ENCODE data around the gene VAMP2. TPM values are rescaled to one million over a fixed set of nuclear protein-coding genes. Genes with fewer than 3 reads are reported as not detected.

VAMP2 gene
- polyA plus RNA-seq, 2 of the 4 experiments (the other 2 are of a cell fraction) = 19.2 to 21.7 TPM

DNA sequence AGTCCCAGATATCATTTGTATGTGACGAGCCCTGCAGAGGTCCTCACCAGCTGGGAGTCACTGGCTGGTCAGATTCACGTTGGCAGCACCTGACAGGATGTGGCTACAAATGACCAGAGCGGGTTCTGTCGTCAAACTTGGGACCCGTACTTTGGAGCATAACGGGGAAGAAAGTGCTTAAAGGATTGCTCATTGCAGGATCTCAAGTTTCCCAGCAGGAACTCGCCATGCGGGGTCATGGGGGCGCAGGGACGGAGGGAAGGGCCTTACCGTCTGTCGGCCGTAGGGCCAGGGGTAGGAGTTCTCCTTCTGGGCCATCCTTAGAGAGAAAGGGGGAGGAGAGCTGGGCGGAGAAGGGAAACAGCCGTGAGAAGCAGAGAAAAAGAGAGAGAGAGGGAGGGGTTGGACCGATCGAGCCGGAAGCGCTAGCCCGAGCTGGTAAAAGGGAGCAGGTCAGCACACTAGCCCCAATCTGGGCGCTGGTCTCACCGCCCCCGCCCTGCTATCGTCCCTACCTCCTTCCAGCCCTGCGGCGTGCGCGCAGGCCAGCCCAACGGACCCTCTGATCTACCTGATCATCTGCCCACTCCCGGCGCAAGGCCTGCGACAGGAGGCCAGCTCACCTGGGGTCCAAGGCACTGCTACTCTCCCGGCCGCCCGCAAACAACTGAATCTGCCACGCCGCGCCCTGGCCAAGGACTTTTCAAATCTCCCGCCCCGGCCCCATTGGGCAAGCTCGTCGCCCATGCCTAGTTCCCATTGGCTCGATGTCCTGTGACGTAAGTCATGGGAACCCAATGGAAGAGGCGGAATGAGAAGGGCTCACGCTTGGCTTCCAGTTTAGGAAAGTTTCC lies 47.4 kb upstream of the VAMP2 start, which contains the start of gene AURKB (continued):
- TF ChIP-seq MAX (IDR thresholded peaks at IDR 0.05) (peak; percentile 98), ZFP36 (IDR thresholded peaks at IDR 0.05; ENCODE audit: borderline replicate concordance, partially characterized antibody) (no peak), CHD2 (IDR thresholded peaks at IDR 0.05; ENCODE audit: low read length, partially characterized antibody) (no peak), HOXB5 (CRISPR knock-in tag; IDR thresholded peaks at IDR 0.05) (no peak), JUNB (IDR thresholded peaks at IDR 0.05) (no peak), CHD4 (IDR thresholded peaks at IDR 0.05; ENCODE audit: borderline replicate concordance) (no peak), JUN (IDR thresholded peaks at IDR 0.05) (peak in 1 of 2 experiments; percentile 94; a peak in 3 of 5 replicates), EP300 (IDR thresholded peaks at IDR 0.05) (no peak), ATOH8 (CRISPR knock-in tag; IDR thresholded peaks at IDR 0.05; ENCODE audit: low read depth) (no peak), HOXB13 (CRISPR knock-in tag; IDR thresholded peaks at IDR 0.05; ENCODE audit: low read depth) (no peak), PHF8 (IDR thresholded peaks at IDR 0.05; ENCODE audit: borderline replicate concordance, low read depth) (peak; percentile 47; the same call in 1 of the 2 replicates), ZSCAN20 (CRISPR knock-in tag; IDR thresholded peaks at IDR 0.05) (no peak), NFE2L2 (conservative IDR thresholded peaks at IDR 0.05; ENCODE audit: low read length) (no peak), MAFK (IDR thresholded peaks at IDR 0.05; ENCODE audit: partially characterized antibody) (no peak), SMC3 (IDR thresholded peaks at IDR 0.05) (no peak), CBX2 (IDR thresholded peaks at IDR 0.05; ENCODE audit: borderline replicate concordance, low read depth) (no peak), POLR2AphosphoS2 (conservative IDR thresholded peaks at IDR 0.05; ENCODE audit: low read length) (no peak), NR3C1 (IDR thresholded peaks at IDR 0.05) (no peak), HOXA7 (CRISPR knock-in tag; IDR thresholded peaks at IDR 0.05) (no peak), ZC3H11A (IDR thresholded peaks at IDR 0.05) (no peak), E2F6 (IDR thresholded peaks at IDR 0.05; ENCODE audit: borderline replicate concordance, low read depth) (peak; percentile 98), EHMT2 (IDR thresholded peaks at IDR 0.05; ENCODE audit: low read depth) (no peak), TFCP2L1 (CRISPR knock-in tag; IDR thresholded peaks at IDR 0.05) (peak; percentile 75), CEBPB (IDR thresholded peaks at IDR 0.05) (peak; percentile 24 to 73; a peak in 3 of 4 replicates)
- TF ChIP-seq, protein P1, sequence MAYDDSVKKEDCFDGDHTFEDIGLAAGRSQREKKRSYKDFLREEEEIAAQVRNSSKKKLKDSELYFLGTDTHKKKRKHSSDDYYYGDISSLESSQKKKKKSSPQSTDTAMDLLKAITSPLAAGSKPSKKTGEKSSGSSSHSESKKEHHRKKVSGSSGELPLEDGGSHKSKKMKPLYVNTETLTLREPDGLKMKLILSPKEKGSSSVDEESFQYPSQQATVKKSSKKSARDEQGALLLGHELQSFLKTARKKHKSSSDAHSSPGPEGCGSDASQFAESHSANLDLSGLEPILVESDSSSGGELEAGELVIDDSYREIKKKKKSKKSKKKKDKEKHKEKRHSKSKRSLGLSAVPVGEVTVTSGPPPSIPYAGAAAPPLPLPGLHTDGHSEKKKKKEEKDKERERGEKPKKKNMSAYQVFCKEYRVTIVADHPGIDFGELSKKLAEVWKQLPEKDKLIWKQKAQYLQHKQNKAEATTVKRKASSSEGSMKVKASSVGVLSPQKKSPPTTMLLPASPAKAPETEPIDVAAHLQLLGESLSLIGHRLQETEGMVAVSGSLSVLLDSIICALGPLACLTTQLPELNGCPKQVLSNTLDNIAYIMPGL (CRISPR knock-in tag; IDR thresholded peaks at IDR 0.05; ENCODE audit: borderline replicate concordance) = peak; percentile 70; the same call in 1 of the 2 replicates
- TF ChIP-seq, protein P2, sequence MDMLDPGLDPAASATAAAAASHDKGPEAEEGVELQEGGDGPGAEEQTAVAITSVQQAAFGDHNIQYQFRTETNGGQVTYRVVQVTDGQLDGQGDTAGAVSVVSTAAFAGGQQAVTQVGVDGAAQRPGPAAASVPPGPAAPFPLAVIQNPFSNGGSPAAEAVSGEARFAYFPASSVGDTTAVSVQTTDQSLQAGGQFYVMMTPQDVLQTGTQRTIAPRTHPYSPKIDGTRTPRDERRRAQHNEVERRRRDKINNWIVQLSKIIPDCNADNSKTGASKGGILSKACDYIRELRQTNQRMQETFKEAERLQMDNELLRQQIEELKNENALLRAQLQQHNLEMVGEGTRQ (IDR thresholded peaks at IDR 0.05) = peak; percentile 29; the same call in 1 of the 2 replicates
